GM12878 (cell line): Measurements from ENCODE around the gene CHD9. TPM values are rescaled to one million over a fixed set of nuclear protein-coding genes. Genes with fewer than 3 reads are reported as not detected.

Source experiments
- ATF2 ChIP-seq: IDR thresholded peaks from 2 replicates; pipeline ENCODE4 v1.6.1; 2012; ENCODE audit warnings: low read length, inconsistent platforms
- BACH1 ChIP-seq: fragments of 450-650 bp; IDR thresholded peaks from 2 replicates; pipeline ENCODE4 v1.6.1; 2017; ENCODE audit warnings: mild to moderate bottlenecking, borderline replicate concordance
- BRCA1 ChIP-seq: IDR thresholded peaks from 2 replicates; pipeline ENCODE4 v1.6.1; 2011; ENCODE audit warnings: low read depth, low read length, improper control_type of control experiment
- CREM ChIP-seq: IDR thresholded peaks from 2 replicates; pipeline ENCODE4 v1.6.1; 2014; ENCODE audit warnings: antibody characterized with exemption, low read depth
- E2F8 ChIP-seq: fragments of 450-650 bp; IDR thresholded peaks from 2 replicates; pipeline ENCODE4 v1.6.1; 2018; ENCODE audit warnings: mild to moderate bottlenecking, low read depth, moderate library complexity; ENCODE audit not compliant: partially characterized antibody
- EP300 ChIP-seq, 2 experiments: fragments of 150-350 bp in 1 of 2; IDR thresholded peaks; 2 replicates each; pipeline ENCODE4 v1.6.1; 2011 to 2012; ENCODE audit warnings: low read depth in 2 of 2, low read length in 2 of 2, borderline replicate concordance in 1 of 2, improper control_type of control experiment in 1 of 2, inconsistent platforms in 1 of 2; ENCODE audit not compliant: control insufficient read depth in 1 of 2
- EZH2 ChIP-seq: IDR thresholded peaks from 2 replicates; pipeline ENCODE4 v1.6.1; 2012; ENCODE audit warnings: low read depth, mild to moderate bottlenecking, control low read depth, inconsistent platforms, low read length, borderline replicate concordance; ENCODE audit not compliant: control insufficient read depth
- GABPA ChIP-seq: IDR thresholded peaks from 2 replicates; pipeline ENCODE4 v1.6.1; 2014; ENCODE audit warnings: antibody characterized with exemption, low read depth, mild to moderate bottlenecking, inconsistent platforms
- HCFC1 ChIP-seq: fragments of 150-350 bp; IDR thresholded peaks from 2 replicates; pipeline ENCODE4 v1.6.1; 2014; ENCODE audit warnings: low read length
- JUNB ChIP-seq: IDR thresholded peaks from 2 replicates; pipeline ENCODE4 v1.6.1; 2016; ENCODE audit warnings: antibody characterized with exemption, mild to moderate bottlenecking
- MTA2 ChIP-seq: fragments of 450-650 bp; IDR thresholded peaks from 2 replicates; pipeline ENCODE4 v1.6.1; 2016; ENCODE audit warnings: low read depth, mild to moderate bottlenecking, moderate library complexity
- MYC ChIP-seq: IDR thresholded peaks from 2 replicates; pipeline ENCODE4 v1.6.1; 2011; ENCODE audit warnings: mild to moderate bottlenecking, low read length, moderate library complexity, inconsistent platforms; ENCODE audit not compliant: insufficient read depth, insufficient replicate concordance, insufficient read length, severe bottlenecking
- NR2C1 ChIP-seq: fragments of 450-650 bp; IDR thresholded peaks from 2 replicates; pipeline ENCODE4 v1.6.1; 2017; ENCODE audit warnings: antibody characterized with exemption, mild to moderate bottlenecking, moderate library complexity
- SMAD1 ChIP-seq: fragments of 450-650 bp; IDR thresholded peaks from 2 replicates; pipeline ENCODE4 v1.6.1; 2018; ENCODE audit warnings: mild to moderate bottlenecking, low read depth; ENCODE audit not compliant: partially characterized antibody
- TCF7 ChIP-seq: IDR thresholded peaks from 2 replicates; pipeline ENCODE4 v1.6.1; 2014; ENCODE audit warnings: antibody characterized with exemption, borderline replicate concordance
- polyA plus RNA-seq, 11 experiments: library from polyadenylated mRNA; depleted of rRNA in 4 of 11; unstranded in 6 of 11; stranded (reverse) in 5 of 11; fragments of >200 nt; fragmentation: Nextera tagmentation in 4 of 11; fragmentation: Illumina TruSeq in 1 of 11; extraction: Ambion mirVana in 4 of 11; extraction: Trizol in 1 of 11; gene quantifications; 1 replicate in 1 of 11; 2 replicates in 10 of 11; pipeline versions ENCODE4 v1.2.1 to v1.2.3, GENCODE V29; 2011 to 2016; ENCODE audit warnings: inconsistent platforms in 2 of 11, missing spikeins in 2 of 11, low read depth in 1 of 11
- total RNA-seq, 4 experiments: library from RNA; depleted of rRNA in 3 of 4; stranded (reverse); fragments of >200 nt in 3 of 4; fragmentation: Illumina TruSeq in 1 of 4; extraction: Trizol in 1 of 4; gene quantifications; 2 replicates each; pipeline versions ENCODE4 v1.2.1 to v1.2.3, GENCODE V29; 2013 to 2021
- TF ChIP-seq, protein P1 (sequence below): IDR thresholded peaks from 2 replicates; pipeline ENCODE4 v1.6.1; 2012; ENCODE audit warnings: mild to moderate bottlenecking, low read depth, low read length
- TF ChIP-seq, protein P2 (sequence below): fragments of 450-650 bp; IDR thresholded peaks from 2 replicates; pipeline ENCODE4 v1.6.1; 2017; ENCODE audit warnings: mild to moderate bottlenecking, moderate library complexity

The CHD9 gene
- total and polyA plus RNA-seq, 10 of the 15 experiments (the other 5 are each of a cell fraction or from before 2014, with no cell fraction given), result 29.2 to 95.7 (median 54.3) TPM

DNA sequence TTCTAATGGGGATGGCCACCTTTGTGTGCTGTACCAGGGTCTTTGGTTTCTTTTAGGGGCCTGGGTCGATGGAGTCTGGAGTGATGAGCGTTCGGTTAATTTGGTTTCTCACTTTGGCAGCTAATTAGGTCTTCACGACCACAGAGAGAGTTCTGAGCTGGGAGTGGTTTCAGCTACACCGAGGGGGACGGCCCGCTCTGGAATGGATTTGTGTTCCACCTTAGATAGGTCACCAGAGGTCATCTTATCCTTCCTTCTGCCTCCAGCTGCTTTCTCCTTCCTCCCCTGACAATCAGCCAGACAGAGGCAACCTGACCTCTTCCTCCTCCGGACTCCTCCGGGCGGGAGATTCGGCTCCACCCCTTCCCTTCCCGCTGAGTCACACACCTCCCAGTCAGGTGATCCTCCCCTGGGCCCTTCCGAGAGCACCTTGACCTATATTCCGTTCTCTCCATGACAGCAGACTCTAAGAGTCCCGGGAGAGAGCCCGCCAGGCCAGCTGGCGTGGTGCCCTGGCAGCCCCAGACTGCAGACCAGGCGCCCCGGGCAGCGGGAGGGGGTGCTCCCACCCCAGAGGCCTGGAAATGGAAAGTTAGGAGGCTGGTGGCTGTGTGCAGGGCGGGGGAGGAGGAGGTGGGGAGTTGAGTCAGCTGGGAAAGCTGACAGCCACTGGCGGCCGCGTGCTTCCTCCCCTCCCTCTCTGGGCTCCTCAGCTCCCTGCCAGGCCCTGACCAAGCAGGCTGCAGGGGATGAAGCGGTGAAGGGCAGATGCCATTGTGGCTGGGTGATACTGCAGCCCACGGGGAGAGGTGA, 44.7 kb downstream of the CHD9 start (continued):
- TF ChIP-seq, protein P1, sequence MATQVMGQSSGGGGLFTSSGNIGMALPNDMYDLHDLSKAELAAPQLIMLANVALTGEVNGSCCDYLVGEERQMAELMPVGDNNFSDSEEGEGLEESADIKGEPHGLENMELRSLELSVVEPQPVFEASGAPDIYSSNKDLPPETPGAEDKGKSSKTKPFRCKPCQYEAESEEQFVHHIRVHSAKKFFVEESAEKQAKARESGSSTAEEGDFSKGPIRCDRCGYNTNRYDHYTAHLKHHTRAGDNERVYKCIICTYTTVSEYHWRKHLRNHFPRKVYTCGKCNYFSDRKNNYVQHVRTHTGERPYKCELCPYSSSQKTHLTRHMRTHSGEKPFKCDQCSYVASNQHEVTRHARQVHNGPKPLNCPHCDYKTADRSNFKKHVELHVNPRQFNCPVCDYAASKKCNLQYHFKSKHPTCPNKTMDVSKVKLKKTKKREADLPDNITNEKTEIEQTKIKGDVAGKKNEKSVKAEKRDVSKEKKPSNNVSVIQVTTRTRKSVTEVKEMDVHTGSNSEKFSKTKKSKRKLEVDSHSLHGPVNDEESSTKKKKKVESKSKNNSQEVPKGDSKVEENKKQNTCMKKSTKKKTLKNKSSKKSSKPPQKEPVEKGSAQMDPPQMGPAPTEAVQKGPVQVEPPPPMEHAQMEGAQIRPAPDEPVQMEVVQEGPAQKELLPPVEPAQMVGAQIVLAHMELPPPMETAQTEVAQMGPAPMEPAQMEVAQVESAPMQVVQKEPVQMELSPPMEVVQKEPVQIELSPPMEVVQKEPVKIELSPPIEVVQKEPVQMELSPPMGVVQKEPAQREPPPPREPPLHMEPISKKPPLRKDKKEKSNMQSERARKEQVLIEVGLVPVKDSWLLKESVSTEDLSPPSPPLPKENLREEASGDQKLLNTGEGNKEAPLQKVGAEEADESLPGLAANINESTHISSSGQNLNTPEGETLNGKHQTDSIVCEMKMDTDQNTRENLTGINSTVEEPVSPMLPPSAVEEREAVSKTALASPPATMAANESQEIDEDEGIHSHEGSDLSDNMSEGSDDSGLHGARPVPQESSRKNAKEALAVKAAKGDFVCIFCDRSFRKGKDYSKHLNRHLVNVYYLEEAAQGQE, result 0 out of 2 replicates have a peak, but pooled peaks have one; percentile 4
- TF ChIP-seq E2F8 (no peak), MTA2 (peak; percentile 98), EP300 (IDR thresholded peaks at IDR 0.05; ENCODE audit: borderline replicate concordance in 1 of 2, control insufficient read depth in 1 of 2, low read depth in 2 of 2, low read length in 2 of 2) (peak; percentile 7 to 55; a peak in 1 of 4 replicates), GABPA (no peak), SMAD1 (no peak), CREM (no peak), MYC (no peak), EZH2 (no peak), NR2C1 (peak; percentile 13; the same call in 1 of the 2 replicates), BACH1 (peak; percentile 9; the same call in 1 of the 2 replicates), BRCA1 (no peak), ATF2 (no peak), HCFC1 (no peak), JUNB (no peak), TCF7 (no peak)
- TF ChIP-seq, protein P2, sequence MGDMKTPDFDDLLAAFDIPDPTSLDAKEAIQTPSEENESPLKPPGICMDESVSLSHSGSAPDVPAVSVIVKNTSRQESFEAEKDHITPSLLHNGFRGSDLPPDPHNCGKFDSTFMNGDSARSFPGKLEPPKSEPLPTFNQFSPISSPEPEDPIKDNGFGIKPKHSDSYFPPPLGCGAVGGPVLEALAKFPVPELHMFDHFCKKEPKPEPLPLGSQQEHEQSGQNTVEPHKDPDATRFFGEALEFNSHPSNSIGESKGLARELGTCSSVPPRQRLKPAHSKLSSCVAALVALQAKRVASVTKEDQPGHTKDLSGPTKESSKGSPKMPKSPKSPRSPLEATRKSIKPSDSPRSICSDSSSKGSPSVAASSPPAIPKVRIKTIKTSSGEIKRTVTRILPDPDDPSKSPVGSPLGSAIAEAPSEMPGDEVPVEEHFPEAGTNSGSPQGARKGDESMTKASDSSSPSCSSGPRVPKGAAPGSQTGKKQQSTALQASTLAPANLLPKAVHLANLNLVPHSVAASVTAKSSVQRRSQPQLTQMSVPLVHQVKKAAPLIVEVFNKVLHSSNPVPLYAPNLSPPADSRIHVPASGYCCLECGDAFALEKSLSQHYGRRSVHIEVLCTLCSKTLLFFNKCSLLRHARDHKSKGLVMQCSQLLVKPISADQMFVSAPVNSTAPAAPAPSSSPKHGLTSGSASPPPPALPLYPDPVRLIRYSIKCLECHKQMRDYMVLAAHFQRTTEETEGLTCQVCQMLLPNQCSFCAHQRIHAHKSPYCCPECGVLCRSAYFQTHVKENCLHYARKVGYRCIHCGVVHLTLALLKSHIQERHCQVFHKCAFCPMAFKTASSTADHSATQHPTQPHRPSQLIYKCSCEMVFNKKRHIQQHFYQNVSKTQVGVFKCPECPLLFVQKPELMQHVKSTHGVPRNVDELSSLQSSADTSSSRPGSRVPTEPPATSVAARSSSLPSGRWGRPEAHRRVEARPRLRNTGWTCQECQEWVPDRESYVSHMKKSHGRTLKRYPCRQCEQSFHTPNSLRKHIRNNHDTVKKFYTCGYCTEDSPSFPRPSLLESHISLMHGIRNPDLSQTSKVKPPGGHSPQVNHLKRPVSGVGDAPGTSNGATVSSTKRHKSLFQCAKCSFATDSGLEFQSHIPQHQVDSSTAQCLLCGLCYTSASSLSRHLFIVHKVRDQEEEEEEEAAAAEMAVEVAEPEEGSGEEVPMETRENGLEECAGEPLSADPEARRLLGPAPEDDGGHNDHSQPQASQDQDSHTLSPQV, result no peak
